HG02642 (cell line): Measurements from ENCODE around the gene KCNMA1.

Experiments
- ATAC-seq: cut with Tn5 transposase; IDR thresholded peaks from one replicate; pipeline ENCODE4 v1.9.1; 2021; ENCODE audit warnings: mild to moderate bottlenecking; ENCODE audit not compliant: unreplicated experiment, poor library complexity

Gene KCNMA1

GRCh38 chr10:77412573-77413133 is 225.0 kb downstream of the KCNMA1 start:
- ATAC-seq = peak; percentile 43

- ATAC-seq = no peak
Measured at GRCh38 chr10:77411805-77412204, 225.8 kb downstream of the KCNMA1 start.

GRCh38 chr10:77410523-77410922 is 227.1 kb downstream of the KCNMA1 start:
- no peak for ATAC-seq

GRCh38 chr10:77409697-77410471 is 227.7 kb downstream of the KCNMA1 start:
- ATAC-seq = no peak

GRCh38 chr10:77408259-77408658 is 229.3 kb downstream of the KCNMA1 start:
- no peak for ATAC-seq

- ATAC-seq = no peak
Measured at GRCh38 chr10:77406764-77407430, 230.7 kb downstream of the KCNMA1 start.

GRCh38 chr10:77405771-77406241 is 231.8 kb downstream of the KCNMA1 start:
- ATAC-seq = no peak

GRCh38 chr10:77404810-77405209 is 232.8 kb downstream of the KCNMA1 start:
- ATAC-seq = no peak

GRCh38 chr10:77403761-77404160 is 233.8 kb downstream of the KCNMA1 start:
- ATAC-seq = no peak

- ATAC-seq = no peak
Measured at GRCh38 chr10:77401683-77402082, 235.9 kb downstream of the KCNMA1 start.

GRCh38 chr10:77400033-77400432 is 237.6 kb downstream of the KCNMA1 start:
- no peak for ATAC-seq

GRCh38 chr10:77398986-77399755 is 238.4 kb downstream of the KCNMA1 start:
- ATAC-seq = no peak

- ATAC-seq = no peak
Measured at GRCh38 chr10:77398558-77398957, 239.1 kb downstream of the KCNMA1 start.

- no peak for ATAC-seq
Measured at GRCh38 chr10:77397103-77397502, 240.5 kb downstream of the KCNMA1 start.

- no peak for ATAC-seq
Measured at GRCh38 chr10:77396290-77396689, 241.3 kb downstream of the KCNMA1 start.

GRCh38 chr10:77393821-77394501 is 243.6 kb downstream of the KCNMA1 start:
- ATAC-seq = no peak

- ATAC-seq = no peak
Measured at GRCh38 chr10:77393411-77393810, 244.2 kb downstream of the KCNMA1 start.

GRCh38 chr10:77392851-77393250 is 244.8 kb downstream of the KCNMA1 start:
- ATAC-seq = no peak

- ATAC-seq = no peak
Measured at GRCh38 chr10:77392236-77392721, 245.3 kb downstream of the KCNMA1 start.
